Right ventricle myocardium superior (tissue), 1 donor: Measurements from ENCODE around the gene HSPA6. TPM values are rescaled to one million over a fixed set of nuclear protein-coding genes. Genes with fewer than 3 reads are reported as not detected.
A peak's percentile ranks its signal among the peaks of the same experiment; 100 is the strongest.
"Not testable (repeated sequence)": the region's sequence is repeated elsewhere in the genome, so short reads cannot be mapped to it uniquely, and the experiment has no call there.

Source experiments
- ATAC-seq: fragments of 200-7000 bp; cut with Tn5 transposase; one replicate; pipeline ENCODE4 v1.9.1; 2020; ENCODE audit warnings: mild to moderate bottlenecking; ENCODE audit not compliant: poor library complexity
- DNase-seq: peaks from one replicate; pipeline ENCODE4 v3.0.0-alpha.2; 2020
- intact Hi-C: fragments of 100-400 bp; cut with DNase I; formaldehyde crosslinking; loops from one replicate; pipeline ENCODE4 v1.11.2; 2022
- total RNA-seq: library from RNA; stranded (reverse); fragmentation: NEBNext Ultra II Directional; extraction: Animal tissue kit (Norgen Biotek cat#: 25700); gene quantifications from one replicate; pipeline ENCODE4 v1.2.1, GENCODE V29; 2021
- donor health status: DM: no; HTN: yes; CAD: no; lungs with severe emphysema.

The HSPA6 gene
- total RNA-seq, 1 donor from 2014 or later = 1.3 TPM

GRCh38 chr1:161529463-161530104 is 5.2 kb downstream of the HSPA6 start:
- intact Hi-C loops, ATAC-seq, DNase-seq: not testable (repeated sequence)

DNA sequence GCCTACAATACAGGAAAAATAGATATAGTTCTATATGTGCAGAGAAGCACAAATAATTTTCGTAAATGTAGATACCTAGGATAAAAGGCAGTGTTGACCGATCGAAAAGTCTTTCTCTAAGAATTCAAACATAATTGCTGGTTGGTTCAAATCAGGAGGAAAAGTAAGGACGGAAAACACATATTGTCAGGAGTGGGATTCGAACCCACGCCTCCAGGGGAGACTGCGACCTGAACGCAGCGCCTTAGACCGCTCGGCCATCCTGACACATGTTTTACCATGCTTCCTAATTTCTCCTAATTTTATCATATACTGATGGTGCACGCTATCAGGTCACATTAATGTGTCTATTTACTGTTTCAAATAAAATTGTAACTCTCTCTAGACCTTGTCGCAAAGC is 5.8 kb downstream of the HSPA6 start:
- ATAC-seq (peak; percentile 83), DNase-seq (peak; percentile 67)
- intact Hi-C loops = not testable (repeated sequence)

DNA sequence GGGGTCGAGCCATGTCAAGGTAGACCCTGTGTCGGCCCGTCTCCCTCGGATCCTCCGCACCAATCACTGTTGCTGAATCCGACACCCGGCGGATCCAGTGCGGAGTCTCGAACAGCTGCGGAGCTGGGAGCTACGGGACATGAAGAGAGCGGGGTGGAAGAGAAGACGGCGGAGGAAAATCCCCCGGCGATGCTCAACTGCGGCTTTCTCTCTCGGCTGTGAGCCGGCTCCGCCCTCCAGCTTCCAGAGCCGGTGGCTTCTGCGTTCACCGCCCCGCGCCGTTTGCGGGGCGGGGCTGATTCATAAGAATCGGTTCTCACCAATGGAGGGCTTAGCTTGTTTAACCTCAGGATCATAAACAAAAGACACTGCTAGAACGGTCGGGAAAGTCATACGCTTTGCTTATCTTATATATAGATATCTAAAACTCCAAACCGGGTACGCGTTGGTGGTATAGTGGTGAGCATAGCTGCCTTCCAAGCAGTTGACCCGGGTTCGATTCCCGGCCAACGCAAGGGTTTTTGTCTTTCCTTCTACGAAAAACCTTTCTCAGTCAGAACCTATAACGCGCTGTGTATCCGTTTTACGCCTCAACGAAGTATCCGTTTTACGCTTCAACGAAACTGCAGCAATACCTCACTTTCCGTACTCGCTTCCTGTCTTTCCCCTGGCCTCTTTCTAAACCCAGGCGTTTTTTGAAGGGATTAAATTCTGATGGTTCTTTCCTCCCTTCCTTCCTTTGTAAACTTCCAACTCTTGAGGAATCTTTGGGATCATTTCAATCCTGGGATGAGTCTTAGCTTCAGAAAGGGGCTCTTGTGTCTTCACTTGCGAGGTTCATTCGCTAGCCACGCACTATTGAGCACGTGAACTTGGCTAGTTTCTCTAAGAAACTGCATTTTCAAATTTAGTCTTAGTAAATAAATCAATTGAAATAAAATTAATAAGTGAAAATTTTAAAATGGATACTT is 6.6 kb downstream of the HSPA6 start:
- ATAC-seq = peak; percentile 85
- intact Hi-C loops = not testable (repeated sequence)
- DNase-seq = peak; percentile 89

GRCh38 chr1:161531986-161532643 is 7.8 kb downstream of the HSPA6 start:
- intact Hi-C loops = no loop called here
- DNase-seq (no peak), ATAC-seq (no peak)

DNA sequence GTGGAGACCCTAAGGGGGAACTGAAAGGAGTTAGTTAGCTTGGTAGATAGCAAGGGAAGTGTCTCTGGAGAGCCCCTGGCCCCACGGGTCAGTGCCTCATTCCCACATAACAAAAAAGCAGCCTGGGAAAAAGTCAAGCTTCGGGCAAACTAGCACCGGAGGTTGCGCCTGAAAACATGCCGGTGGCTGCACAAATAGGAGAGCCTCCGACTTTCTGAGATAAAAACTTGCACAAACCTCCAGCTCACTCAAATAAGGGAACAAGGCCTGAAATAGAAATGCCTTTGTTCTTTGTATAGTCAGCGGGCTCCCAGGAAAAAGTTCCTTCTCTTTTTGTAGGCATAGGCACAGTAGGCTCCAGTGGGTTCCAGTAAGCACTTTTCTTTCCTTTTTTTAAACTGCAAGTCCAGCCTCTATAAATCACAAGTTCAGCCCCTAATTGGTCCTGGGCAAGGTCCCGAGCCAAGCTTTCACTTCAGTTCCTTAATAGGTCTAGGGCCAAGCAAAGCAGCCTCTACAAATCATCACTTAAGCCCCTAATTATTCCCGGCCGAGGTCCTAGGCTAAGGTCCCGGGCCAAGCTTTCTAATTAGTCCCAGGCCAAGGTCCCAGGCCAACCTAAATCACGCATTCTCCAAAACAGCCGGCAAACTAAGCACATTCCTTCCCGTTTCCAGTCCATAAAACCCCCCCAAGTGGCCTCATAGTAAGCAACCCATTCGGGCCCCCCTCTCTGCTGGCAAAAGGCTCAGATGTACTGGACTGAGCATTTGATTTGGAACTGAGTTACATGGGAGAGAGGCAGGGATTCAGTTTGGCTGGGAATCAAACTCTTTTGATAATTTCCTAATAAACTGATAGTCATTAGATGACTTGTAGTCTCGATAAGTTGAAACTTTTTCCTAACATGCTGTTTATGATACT is 8.6 kb downstream of the HSPA6 start:
- ATAC-seq, intact Hi-C loops: not testable (repeated sequence)
- DNase-seq = peak; percentile 44

- intact Hi-C loops, ATAC-seq, DNase-seq: not testable (repeated sequence)
These were observed 12.8 kb downstream of the HSPA6 start for GRCh38 chr1:161537068-161537669.

- ATAC-seq, intact Hi-C loops, DNase-seq: not testable (repeated sequence)
These were observed 14.7 kb downstream of the HSPA6 start for GRCh38 chr1:161538925-161539479.

DNA sequence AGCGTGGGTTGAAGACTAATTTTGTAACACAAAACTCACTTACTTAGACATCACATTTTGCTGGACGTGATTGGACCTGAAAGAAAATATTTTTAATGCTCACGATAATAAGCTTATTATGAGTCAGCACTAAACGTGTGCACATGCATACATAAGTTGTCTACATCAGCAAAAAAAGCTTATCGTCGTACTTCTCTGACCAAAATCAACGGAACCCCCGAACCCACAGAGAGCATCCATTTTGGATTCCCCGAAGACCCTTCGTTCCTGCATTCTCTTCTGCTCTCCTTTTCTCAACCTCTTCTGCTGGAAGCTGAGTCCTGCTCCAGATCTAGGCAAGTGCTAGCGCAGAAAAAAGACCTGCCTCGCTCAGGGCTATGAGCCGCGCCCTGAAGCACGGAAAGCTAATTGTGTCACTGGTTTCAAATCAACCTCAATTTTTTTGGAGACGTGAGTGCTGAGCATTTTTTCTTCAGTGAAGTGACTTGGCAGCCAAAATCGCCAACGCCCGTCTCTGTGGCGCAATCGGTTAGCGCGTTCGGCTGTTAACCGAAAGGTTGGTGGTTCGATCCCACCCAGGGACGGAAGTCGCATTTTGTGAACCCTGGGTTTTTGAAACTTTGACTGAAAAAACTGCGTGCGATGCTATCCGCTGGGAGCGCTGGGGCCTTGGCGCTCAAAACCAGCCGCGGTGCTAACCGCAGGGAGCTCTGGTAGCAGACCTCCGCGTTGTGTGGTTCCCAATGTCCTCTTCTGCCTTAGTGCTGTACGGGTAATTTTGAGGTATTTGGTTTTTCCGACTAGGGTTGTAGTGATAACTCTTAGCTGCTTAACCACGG is 15.6 kb downstream of the HSPA6 start:
- DNase-seq = peak; percentile 84
- ATAC-seq = peak; percentile 82
- intact Hi-C loops = not testable (repeated sequence)

DNA sequence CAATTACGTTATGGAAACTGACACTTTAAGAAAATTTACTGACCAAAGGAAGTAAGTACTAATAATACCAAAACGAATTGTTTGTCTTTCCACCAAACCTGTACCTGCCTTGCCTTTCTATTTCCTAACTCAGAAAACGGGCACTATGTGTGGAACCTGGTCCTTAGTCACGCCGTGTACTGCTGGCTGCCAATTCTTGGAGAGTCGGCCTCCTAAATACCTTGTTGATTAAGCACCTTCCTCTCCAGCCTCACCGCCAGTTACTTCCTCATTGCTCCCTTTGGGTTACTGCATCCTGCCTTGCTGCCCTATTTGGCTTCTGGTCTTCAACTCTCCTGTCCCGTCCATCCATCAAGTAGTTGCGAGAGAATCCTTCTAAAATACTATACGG is 16.2 kb downstream of the HSPA6 start:
- DNase-seq, intact Hi-C loops: not testable (repeated sequence)
- peak; percentile 36 for ATAC-seq

DNA sequence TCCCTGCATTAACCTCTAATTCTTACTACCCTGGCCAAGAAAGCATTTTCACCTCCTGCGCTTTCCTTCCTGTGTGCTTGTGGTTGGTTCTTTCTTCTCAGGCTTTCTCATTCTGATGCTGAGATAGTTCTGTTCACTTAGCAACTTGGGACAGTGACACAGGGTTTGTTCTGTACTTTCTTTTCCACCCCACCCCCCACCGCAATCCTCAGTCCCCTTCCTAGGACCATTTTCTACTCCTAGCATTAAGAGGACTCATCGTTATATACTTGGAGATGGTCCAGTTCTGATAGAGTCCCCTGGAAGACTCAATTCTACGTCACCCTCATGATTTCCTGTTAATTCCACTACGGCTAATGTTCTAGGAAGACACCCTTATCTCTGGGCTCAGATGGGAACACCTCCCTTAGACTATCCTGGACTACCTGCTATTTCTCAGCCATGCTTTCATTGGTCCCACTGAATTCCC is 17.8 kb downstream of the HSPA6 start:
- intact Hi-C loops, DNase-seq, ATAC-seq: not testable (repeated sequence)

GRCh38 chr1:161543125-161543524 is 18.8 kb downstream of the HSPA6 start:
- ATAC-seq, intact Hi-C loops, DNase-seq: not testable (repeated sequence)

GRCh38 chr1:161545005-161545731 is 20.8 kb downstream of the HSPA6 start:
- DNase-seq = peak; percentile 33
- ATAC-seq, intact Hi-C loops: not testable (repeated sequence)

GRCh38 chr1:161547995-161548741 is 23.8 kb downstream of the HSPA6 start:
- intact Hi-C loops, DNase-seq, ATAC-seq: not testable (repeated sequence)

DNA sequence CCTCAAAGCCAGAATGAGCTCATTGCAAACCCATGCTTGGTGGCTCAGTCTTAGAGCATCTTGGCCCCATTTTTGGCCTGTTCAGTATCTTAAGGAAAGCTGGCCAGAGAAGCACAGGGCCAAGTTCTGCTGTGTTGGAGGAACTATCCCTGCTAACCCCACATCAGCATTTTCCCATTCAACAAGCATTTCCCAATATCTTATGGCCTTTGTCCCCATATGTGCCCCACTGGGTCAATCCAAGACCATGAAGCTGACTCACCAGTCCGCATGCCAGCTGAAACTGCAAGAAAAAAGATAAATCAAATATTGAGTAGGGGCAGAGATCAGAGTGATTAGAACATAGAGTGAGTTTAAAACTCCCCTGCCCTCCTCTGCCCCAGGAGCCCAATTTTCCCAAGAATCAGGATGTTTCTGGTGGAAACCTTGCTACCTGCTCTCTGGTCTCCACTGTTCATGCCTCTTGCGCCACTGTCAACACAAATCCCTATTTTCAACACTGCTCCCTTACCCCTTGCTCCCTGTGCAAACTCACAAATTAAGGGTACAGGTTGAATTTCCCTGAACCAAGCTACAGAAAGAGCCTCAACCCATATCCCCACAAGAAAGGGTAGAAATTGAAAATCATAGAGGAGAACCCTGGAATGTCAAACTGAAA is 24.5 kb downstream of the HSPA6 start:
- intact Hi-C loops, DNase-seq: not testable (repeated sequence)
- peak; percentile 72 for ATAC-seq

DNA sequence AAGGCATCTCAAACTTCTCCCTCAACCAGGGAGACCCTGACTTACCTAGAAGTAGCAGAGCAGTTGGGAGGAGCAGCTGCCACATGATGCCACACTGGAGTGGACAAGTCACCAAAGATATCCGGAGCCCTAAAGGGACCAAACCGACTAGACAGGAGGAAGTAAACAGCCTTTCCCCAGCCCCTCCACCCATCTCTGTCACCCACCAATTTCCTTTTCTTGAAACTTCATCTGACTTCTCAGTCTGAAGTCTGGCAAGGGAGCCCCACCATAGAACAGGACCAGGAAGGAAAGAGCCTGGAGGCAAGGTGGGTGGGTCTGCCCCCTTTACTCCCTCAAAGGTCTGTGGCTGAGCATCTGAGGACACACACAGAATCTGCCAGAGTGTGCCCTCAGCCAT is 25.3 kb downstream of the HSPA6 start, which contains the start of gene FCGR3A:
Gene FCGR3A, minus strand, starts transcription at position 167 of the 400 bp plus-strand sequence. Its CDS starts 82 bp downstream, at position 85.
- no peak for DNase-seq
- intact Hi-C loops = no loop called here
- peak; percentile 58 for ATAC-seq
